ENCODE measurements around the gene TMEM235.

Gene TMEM235

DNA sequence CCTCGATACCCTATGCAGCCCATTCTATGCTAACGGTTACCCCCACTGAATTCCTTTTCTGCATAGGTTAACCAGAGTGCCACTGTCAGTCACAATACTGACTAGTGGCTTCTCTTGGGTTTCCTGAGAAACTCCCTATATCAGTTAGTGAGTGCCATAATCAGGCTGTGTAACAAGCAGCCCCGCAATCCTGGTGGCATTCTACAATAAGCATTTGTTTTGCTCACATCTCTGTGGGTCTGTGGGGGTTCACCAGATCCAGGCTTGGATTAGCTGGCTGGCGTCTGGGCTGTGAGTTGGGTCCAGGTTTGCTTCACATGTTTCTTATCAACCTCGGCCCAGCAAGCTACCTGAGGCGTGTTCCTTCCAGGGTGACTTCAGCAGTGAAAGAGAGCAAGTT, 42.4 kb downstream of the TMEM235 start:
- no peak for DNase-seq

DNA sequence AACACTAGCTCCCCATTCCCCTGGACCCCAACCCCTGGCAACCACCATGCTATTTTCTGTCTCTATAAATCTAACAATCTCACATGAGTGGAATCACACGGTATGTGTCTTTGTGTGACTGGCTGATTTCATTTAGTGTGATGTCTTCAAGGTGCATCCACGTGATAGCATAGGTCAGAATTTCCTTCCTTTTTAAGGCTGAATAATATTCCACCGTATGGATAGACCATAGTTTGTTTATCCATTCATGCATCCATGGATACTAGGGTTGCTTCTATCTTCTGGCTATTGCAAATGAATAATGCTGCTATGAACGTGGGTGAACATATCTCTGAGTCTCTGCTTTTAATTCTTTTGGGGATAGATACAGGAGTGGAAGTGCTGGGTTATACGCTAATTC, 43.9 kb downstream of the TMEM235 start:
- no peak for DNase-seq

DNA sequence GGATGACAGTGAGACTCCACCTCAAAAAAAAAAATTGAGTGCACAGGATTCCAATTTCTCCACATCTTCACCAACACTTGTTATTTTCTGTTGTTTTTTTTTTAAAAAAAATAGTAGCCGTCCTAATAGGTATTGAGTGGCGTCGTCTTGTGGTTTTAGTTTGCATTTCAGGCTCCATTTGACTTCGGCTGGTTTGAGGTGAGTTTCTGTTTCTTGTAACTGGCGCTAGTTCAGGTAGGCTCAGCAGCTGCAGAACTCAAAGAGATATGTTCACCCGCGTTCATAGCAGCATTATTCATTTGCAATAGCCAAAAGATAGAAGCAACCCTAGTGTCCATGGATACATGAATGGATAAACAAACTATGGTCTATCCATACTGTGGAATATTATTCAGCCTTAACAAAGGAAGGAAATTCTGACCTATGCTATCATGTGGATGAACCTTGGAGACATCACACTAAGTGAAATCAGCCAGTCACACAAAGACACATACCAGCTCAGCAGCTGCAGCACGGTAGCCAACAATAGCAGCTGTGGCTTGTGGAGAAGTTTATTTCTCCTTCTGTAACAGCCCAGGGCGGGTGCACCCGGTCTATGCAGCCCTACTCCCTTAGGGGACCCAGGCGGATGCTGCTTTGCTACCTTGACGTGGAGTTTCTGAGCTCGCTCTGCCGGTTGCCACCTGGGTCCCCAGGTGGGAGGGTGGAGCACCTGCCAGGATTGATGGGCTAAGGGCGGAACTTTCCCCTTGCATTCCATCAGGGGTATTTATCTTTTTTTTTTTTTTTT, 44.9 kb downstream of the TMEM235 start:
- no peak for DNase-seq

DNA sequence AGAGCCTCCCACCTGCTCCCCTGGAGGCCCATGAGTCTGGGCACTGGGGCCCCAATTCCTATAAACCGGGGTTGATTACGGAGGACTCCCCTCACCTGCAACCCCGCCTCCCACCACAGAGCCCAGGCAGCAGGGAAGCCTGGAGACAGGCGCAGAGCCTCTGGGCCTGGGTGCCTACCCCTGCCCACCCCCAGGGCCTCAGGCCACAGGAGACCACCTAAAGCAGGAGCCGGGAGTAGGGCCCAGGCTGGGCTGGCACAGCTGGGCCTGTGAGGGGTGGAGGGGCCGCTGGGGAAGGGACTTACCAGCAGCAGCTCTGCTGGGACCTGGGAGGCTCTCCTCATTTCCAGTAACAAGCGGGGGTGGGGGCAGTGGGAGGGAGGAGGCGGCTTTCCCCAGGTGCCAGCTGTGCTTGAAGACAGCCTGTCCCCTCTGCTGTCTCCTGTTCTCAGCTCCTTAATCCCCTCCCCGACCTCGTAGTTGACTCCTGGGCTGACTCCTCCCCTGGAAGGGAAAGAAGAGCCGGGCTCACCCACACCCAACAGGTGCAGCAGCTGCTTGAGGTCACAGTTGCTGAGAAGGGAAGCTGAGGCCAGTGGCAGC, 46.8 kb downstream of the TMEM235 start:
- DNase-seq = no peak

DNA sequence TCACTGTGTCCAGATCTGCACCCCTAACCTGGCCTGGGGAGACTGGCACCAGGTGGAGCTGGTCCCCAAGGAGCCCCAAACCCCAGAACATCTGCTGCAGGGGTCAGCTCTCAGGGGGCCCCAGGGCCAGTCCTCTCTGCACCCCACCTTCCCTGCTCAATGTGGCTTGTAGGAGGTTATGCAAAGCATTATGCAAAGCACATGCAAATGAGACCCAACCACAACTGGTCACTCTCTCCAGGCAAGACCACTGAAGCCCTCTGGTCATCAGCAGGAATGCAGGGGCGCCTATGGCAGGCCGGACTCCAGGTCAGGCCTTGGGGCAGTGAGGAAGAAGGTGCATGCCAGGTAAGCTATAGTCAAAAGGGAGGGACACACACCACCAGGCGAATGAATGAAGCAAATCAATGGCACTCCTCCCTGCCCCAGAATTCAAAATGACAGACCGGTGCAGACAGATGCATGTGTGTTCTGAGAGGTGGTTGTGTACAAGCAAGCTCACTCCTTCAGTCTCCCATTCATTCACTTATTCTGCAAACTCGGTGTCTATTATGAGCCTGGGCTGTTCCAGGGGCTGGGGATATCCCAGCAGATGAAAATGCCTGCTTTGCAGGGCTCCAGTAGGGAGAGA, 48.0 kb downstream of the TMEM235 start:
- DNase-seq = no peak

DNA sequence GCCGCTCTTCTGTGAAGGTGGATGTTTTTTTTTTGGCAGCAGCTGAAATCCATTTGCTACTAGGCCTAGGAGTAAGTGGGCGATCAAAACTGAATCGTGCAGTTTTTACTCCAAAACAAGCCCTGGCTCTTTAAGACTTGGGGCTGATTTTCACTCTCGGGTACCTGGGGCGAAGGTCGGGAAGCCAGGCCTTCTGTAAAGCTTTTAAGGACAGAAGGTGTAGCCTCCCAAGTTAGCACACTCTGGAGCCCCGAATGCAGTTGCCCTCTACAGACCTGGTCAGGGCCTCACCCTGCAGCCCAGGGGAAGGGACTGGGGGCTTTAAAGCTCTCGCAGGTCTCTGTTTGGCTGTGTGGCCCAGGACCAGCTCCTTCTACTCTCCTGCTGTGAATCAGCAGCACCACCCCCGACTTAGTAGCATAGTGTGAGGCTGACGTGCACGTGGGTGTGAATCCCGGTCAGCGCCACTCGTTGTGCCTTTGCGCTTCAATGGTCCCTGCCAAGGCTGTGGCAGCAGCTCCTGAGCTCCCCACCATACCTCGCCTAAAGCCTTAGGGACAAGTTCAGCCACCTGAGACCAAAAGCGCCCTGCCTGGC, 49.9 kb downstream of the TMEM235 start:
- DNase-seq = no peak

DNA sequence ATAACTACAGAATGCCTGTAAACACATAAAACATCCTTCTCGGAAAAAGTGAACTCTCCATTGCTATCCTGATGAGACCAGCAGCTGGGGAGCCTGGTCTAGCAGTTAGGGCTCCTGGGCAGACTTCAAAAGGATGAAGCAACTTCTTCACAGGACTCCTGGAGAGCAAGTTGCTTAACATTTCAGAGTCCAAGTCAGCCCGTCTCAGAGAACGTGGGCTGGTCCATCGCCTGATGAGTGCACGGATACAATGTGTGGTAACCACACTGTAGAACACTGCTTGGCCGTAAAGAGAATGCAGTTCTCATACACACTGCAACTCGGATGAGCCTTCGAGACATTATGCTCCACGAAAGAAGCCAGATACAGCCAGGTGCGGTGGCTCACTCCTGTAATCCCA, 52.7 kb downstream of the TMEM235 start:
- no peak for DNase-seq

DNA sequence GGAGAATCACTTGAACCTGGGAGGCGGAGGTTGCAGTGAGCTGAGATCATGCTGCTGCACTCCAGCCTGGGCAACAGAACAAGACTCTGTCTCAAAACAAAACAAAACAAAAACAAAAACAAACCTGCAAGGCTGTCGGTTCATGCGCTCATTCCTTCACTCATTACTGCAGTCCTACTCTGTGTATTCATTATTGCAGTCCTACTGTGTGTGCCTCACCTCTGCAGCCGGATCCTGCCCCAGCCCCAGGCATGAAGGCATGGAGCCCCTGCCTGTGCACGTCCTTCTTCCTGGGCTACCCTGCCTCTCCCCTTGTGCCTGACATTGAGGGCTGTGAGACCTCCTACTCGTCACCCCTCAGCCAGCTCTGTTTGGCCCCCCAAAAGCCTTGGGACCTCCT, 57.6 kb downstream of the TMEM235 start:
- no peak for DNase-seq

DNA sequence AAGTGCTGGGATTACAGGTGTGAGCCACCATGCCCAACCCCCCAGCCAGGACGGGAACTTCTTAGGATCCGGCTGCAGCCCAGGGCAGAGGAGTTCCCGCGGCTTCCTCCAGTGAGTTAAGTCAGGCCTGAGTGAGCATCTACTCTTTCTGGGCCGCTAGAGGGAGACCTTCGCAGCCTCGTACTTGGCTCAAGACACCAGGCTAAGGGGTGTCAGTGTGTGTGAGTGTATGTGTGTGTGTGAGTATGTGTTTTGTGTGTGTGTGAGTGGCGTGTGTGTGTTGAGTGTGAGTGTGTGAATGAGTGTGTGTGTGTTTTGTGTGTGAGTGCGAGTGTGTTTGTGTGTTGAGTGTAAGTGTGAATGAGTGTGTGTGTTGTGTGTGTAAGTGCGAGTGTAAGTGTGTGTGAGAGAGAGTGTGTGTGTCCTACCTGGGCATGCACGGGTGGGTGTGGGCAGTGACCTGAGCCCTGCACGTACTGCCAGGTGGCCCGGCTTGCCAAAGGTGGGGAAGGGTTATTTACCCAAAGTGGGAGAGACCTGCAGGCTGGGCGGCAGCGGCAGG, 58.5 kb downstream of the TMEM235 start:
- DNase-seq = peak; percentile 82
